GM12878 (cell line): Measurements from ENCODE around the gene OR51E2. TPM values are rescaled to one million over a fixed set of nuclear protein-coding genes. Genes with fewer than 3 reads are reported as not detected.
"Not testable (repeated sequence)": the region's sequence is repeated elsewhere in the genome, so short reads cannot be mapped to it uniquely, and the experiment has no call there.

Experiments used
- ATAC-seq: fragments of 200-7000 bp; cut with Tn5 transposase; 3 replicates; pipeline ENCODE4 v1.9.1; 2020; ENCODE audit warnings: mild to moderate bottlenecking, moderate library complexity
- BruUV-seq: library from RNA; stranded (reverse); fragments of 400-500 nt; replicated peaks from 2 replicates; lab custom pipeline; 2021; lab: Mats Ljungman, UMichigan
- CTCF ChIA-PET: fragments of 300-600 bp; sonication (Branson Sonifier 250); formaldehyde crosslinking; extraction: SDS; loops from one replicate; lab custom pipeline; 2021; ENCODE audit warnings: inconsistent platforms; lab: Yijun Ruan, JAX
- POLR2A ChIA-PET: fragments of 350-600 bp; formaldehyde crosslinking; extraction: SDS; loops from one replicate; lab custom pipeline; 2021; ENCODE audit warnings: inconsistent platforms; lab: Charles Lee
- RAD21 ChIA-PET: fragments of 300-600 bp; sonication (Branson Sonifier 250); formaldehyde crosslinking; loops from one replicate; lab custom pipeline; 2023; ENCODE audit warnings: antibody characterized with exemption; ENCODE audit not compliant: unreplicated experiment; lab: Charles Lee
- SMC1A ChIA-PET: fragments of 300-600 bp; sonication (Branson Sonifier 250); formaldehyde crosslinking; loops from one replicate; lab custom pipeline; 2023; ENCODE audit not compliant: unreplicated experiment, uncharacterized antibody; lab: Charles Lee
- DNase-seq: peaks from one replicate; pipeline ENCODE4 v3.0.0-alpha.2; 2011; ENCODE audit warnings: low read depth, low spot score
- FAIRE-seq: peaks from 3 replicates; lab custom pipeline; 2011; peaks lifted over from hg19 to GRCh38; lab: Jason Lieb, UNC
- H2AFZ ChIP-seq: 2 replicates; pipeline ENCODE4 v1.6.0; 2011; ENCODE audit warnings: low read depth, low read length, control low read depth; ENCODE audit not compliant: control insufficient read depth
- H3K27ac ChIP-seq: 2 replicates; pipeline ENCODE4 v1.5.1; 2011; ENCODE audit warnings: control low read depth; ENCODE audit not compliant: control insufficient read depth, insufficient read depth
- H3K27me3 ChIP-seq, 2 experiments: replicated peaks in 1 of 2; 2 replicates each; pipeline versions ENCODE4 v1.6.0 to v1.6.1; 2011; ENCODE audit warnings: low read length in 1 of 2; ENCODE audit not compliant: control insufficient read depth in 2 of 2, insufficient read depth in 2 of 2
- H3K36me3 ChIP-seq, 2 experiments: 2 replicates each; pipeline ENCODE4 v1.5.1; 2011; ENCODE audit warnings: low read length in 1 of 2; ENCODE audit not compliant: control insufficient read depth in 2 of 2, insufficient read depth in 2 of 2
- H3K4me1 ChIP-seq: 2 replicates; pipeline ENCODE4 v1.6.1; 2011; ENCODE audit warnings: mild to moderate bottlenecking, low read length, moderate library complexity, mixed read lengths; ENCODE audit not compliant: control insufficient read depth, insufficient read depth
- H3K4me2 ChIP-seq: 2 replicates; pipeline ENCODE4 v1.6.0; 2011; ENCODE audit warnings: control low read depth; ENCODE audit not compliant: control insufficient read depth, insufficient read depth
- H3K4me3 ChIP-seq: fragments of 200-600 bp; sonication (generic); 2 replicates; pipeline ENCODE4 v1.5.1; 2016
- H3K79me2 ChIP-seq: 2 replicates; pipeline ENCODE4 v1.6.0; 2011; ENCODE audit warnings: low read length; ENCODE audit not compliant: control insufficient read depth, insufficient read depth
- H3K9ac ChIP-seq: 2 replicates; pipeline ENCODE4 v1.8.0; 2011; ENCODE audit warnings: low read length, control low read depth, mixed read lengths; ENCODE audit not compliant: control insufficient read depth, insufficient read depth
- H3K9me3 ChIP-seq: replicated peaks from 3 replicates; pipeline ENCODE4 v1.5.1; 2011; ENCODE audit warnings: mild to moderate bottlenecking, low read length; ENCODE audit not compliant: control insufficient read depth, insufficient read depth
- H4K20me1 ChIP-seq: 2 replicates; pipeline ENCODE4 v1.6.0; 2011; ENCODE audit not compliant: control insufficient read depth, insufficient read depth
- CBX3 ChIP-seq: fragments of 200-600 bp; sonication (generic); IDR thresholded peaks from 2 replicates; pipeline ENCODE4 v1.6.1; 2016; ENCODE audit warnings: low read depth, borderline replicate concordance
- MYB ChIP-seq: fragments of 150-350 bp; IDR thresholded peaks from 2 replicates; pipeline ENCODE4 v1.6.1; 2014; ENCODE audit warnings: mild to moderate bottlenecking, low read depth, low read length, borderline replicate concordance
- WGBS: methylation state at CpG from one replicate; pipeline ENCODE4 v1.1.6; 2016; ENCODE audit warnings: low lambda C conversion rate; ENCODE audit not compliant: insufficient replicate concordance, insufficient coverage; ENCODE audit errors: missing lambda C conversion rate; 5-methylcytosine and 5-hydroxymethylcytosine counted together
- in situ Hi-C: fragments of 300-500 bp; cut with MboI; formaldehyde crosslinking; loops from 9 replicates; pipeline ENCODE4 v1.14.3; 2018; ENCODE audit warnings: mixed read lengths
- intact Hi-C: fragments of 100-400 bp; cut with micrococcal nuclease; formaldehyde crosslinking; loops from one replicate; pipeline ENCODE4 v1.14.2; 2022; ENCODE audit not compliant: unreplicated experiment
- polyA plus RNA-seq, 11 experiments: library from polyadenylated mRNA; depleted of rRNA in 4 of 11; unstranded in 6 of 11; stranded (reverse) in 5 of 11; fragments of >200 nt; fragmentation: Nextera tagmentation in 4 of 11; fragmentation: Illumina TruSeq in 1 of 11; extraction: Ambion mirVana in 4 of 11; extraction: Trizol in 1 of 11; gene quantifications; 1 replicate in 1 of 11; 2 replicates in 10 of 11; pipeline versions ENCODE4 v1.2.1 to v1.2.3, GENCODE V29; 2011 to 2016; ENCODE audit warnings: inconsistent platforms in 2 of 11, missing spikeins in 2 of 11, low read depth in 1 of 11
- total RNA-seq, 4 experiments: library from RNA; depleted of rRNA in 3 of 4; stranded (reverse); fragments of >200 nt in 3 of 4; fragmentation: Illumina TruSeq in 1 of 4; extraction: Trizol in 1 of 4; gene quantifications; 2 replicates each; pipeline versions ENCODE4 v1.2.1 to v1.2.3, GENCODE V29; 2013 to 2021

Gene OR51E2
- total and polyA plus RNA-seq, 10 of the 15 experiments (the other 5 are each of a cell fraction or from before 2014, with no cell fraction given) = not detected

DNA sequence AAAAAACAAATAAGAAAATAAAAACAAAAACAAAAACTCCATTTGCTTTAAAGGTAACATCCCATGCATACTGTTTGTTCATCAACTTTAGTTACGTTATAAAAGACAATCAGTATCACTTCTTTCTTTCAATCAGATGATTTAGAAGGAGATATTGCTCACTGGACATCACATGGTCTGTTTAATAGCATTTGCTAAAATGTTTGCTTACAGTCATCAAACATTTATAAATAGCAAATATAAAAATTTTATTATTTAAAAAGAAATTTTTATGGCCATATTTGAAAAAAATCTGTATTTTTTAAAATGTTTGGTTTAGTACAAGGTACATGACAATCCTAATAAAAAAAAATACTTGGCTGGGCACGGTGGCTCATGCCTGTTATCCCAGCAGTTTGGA lies 29.5 kb upstream of the OR51E2 start:
- Histone ChIP-seq H2AFZ (no peak overlapping the region), H3K9me3 (no peaks in the 10 kb centered on the region), H3K4me3 (no peak overlapping the region), H3K4me1 (no peaks in the 10 kb centered on the region), H3K27me3 (no peaks in the 10 kb centered on the region), H3K4me2 (no peak overlapping the region), H3K9ac (no peak overlapping the region), H4K20me1 (no peaks in the 10 kb centered on the region), H3K36me3 (no peaks in the 10 kb centered on the region), H3K27ac (no peak overlapping the region), H3K79me2 (no peaks in the 10 kb centered on the region)
- BruUV-seq = no TSS peak
- POLR2A ChIA-PET = no interaction called here
- DNase-seq (no peak), FAIRE-seq (no peak), ATAC-seq (no peak)
- 23% methylated on average over 2 of the region's 2 CpGs for WGBS
- RAD21 ChIA-PET = no interaction called here
- in situ Hi-C loops = no loop called here
- TF ChIP-seq CBX3 = no peak
- no peak for TF ChIP-seq MYB
- SMC1A ChIA-PET = no interaction called here
- intact Hi-C loops = no loop called here
- CTCF ChIA-PET = interaction anchor here (1.2 kb wide), 1 partner anchor 12 kb away, joined by 5 read pairs; no protein-coding TSS in a partner anchor

GRCh38 chr11:4722616-4723534 lies 25.2 kb upstream of the OR51E2 start:
- SMC1A ChIA-PET, POLR2A ChIA-PET, H4K20me1 ChIP-seq, H3K9me3 ChIP-seq, H3K9ac ChIP-seq, H3K4me3 ChIP-seq, H2AFZ ChIP-seq, BruUV-seq, H3K4me2 ChIP-seq, H3K27ac ChIP-seq, H3K4me1 ChIP-seq, H3K79me2 ChIP-seq, FAIRE-seq, intact Hi-C loops, DNase-seq, ATAC-seq, in situ Hi-C loops, H3K27me3 ChIP-seq, H3K36me3 ChIP-seq: not testable (repeated sequence)
- WGBS = 63% methylated on average over 33 of the region's 33 CpGs
- CTCF ChIA-PET = interaction anchor here (0.6 to 0.9 kb wide), 3 partner anchors 40 to 677 kb away, joined by 3 to 5 read pairs (median 3); no protein-coding TSS in a partner anchor
- RAD21 ChIA-PET = interaction anchor here (0.6 kb wide), 1 partner anchor 145 kb away, joined by 3 read pairs; no protein-coding TSS in a partner anchor
